HG03095 (cell line): Measurements from ENCODE around the gene CDX4.
"Not testable (repeated sequence)": the region's sequence is repeated elsewhere in the genome, so short reads cannot be mapped to it uniquely, and the experiment has no call there.

Experiments used
- ATAC-seq: cut with Tn5 transposase; IDR thresholded peaks from one replicate; pipeline ENCODE4 v1.9.1; 2021; ENCODE audit warnings: moderate library complexity; ENCODE audit not compliant: unreplicated experiment

Gene CDX4

GRCh38 chrX:73446831-73447230 is at the start of gene CDX4:
Gene CDX4, plus strand, starts transcription at chrX:73447053. Its CDS starts 201 bp downstream, at chrX:73447254.
- no peak for ATAC-seq

- ATAC-seq = no peak
Observed at GRCh38 chrX:73398185-73398914, 48.5 kb upstream of the CDX4 start.

- no peak for ATAC-seq
Observed at GRCh38 chrX:73400136-73400748, 46.6 kb upstream of the CDX4 start.

- no peak for ATAC-seq
Observed at GRCh38 chrX:73401591-73402266, 45.1 kb upstream of the CDX4 start.

GRCh38 chrX:73412930-73413329 is 33.9 kb upstream of the CDX4 start:
- no peak for ATAC-seq

GRCh38 chrX:73447311-73447794 is 500 bp downstream of the CDX4 start:
- ATAC-seq = no peak

- ATAC-seq = no peak
Observed at GRCh38 chrX:73448379-73448778, 1.5 kb downstream of the CDX4 start.

GRCh38 chrX:73455171-73455570 is 8.3 kb downstream of the CDX4 start:
- no peak for ATAC-seq

GRCh38 chrX:73457306-73457705 is 10.5 kb downstream of the CDX4 start:
- ATAC-seq = no peak

- ATAC-seq = no peak
Observed at GRCh38 chrX:73468376-73468775, 21.5 kb downstream of the CDX4 start.

- no peak for ATAC-seq
Observed at GRCh38 chrX:73478961-73479360, 32.1 kb downstream of the CDX4 start.

GRCh38 chrX:73481521-73481920 is 34.7 kb downstream of the CDX4 start:
- ATAC-seq = no peak

- no peak for ATAC-seq
Observed at GRCh38 chrX:73490661-73491060, 43.8 kb downstream of the CDX4 start.

- not testable (repeated sequence) for ATAC-seq
Observed at GRCh38 chrX:73492178-73492577, 45.3 kb downstream of the CDX4 start.
